K562 (cell line): ENCODE data around the gene SLAMF6.
"Not testable (repeated sequence)": the region's sequence is repeated elsewhere in the genome, so short reads cannot be mapped to it uniquely, and the experiment has no call there.

Experiments
- CCAR2 ChIP-seq: fragments of 200-400 bp; formaldehyde crosslinking; IDR thresholded peaks from 2 replicates; pipeline ENCODE4 v1.6.1; 2017; ENCODE audit warnings: mild to moderate bottlenecking, low read depth, low read length
- KHSRP ChIP-seq: fragments of 450-650 bp; IDR thresholded peaks from 2 replicates; pipeline ENCODE4 v1.6.1; 2017

DNA sequence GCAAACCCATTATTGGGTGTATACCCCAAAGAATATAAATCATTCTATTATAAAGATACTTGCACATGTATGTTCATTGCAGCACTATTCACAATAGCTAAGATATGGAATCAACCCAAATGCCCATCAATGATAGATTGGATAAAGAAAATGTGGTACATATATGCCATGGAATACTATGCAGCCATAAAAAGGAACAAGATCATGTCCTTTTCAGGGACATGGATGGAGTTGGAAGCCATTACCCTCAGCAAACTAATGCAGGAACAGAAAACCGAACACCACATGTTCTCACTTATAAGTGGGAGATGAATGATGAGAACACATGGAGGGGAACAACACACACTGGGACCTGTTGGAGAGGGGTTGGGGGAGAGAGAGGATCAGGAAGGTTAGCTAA, 40.2 kb upstream of the SLAMF6 start:
- not testable (repeated sequence) for TF ChIP-seq CCAR2, KHSRP
